HFF-Myc (cell line): Measurements from ENCODE around the gene ZNF813.

Experiments
- DNase-seq: peaks from one replicate; pipeline ENCODE4 v3.0.0-alpha.2; 2011; ENCODE audit warnings: low read depth; ENCODE audit errors: extremely low read depth
- H3K4me3 ChIP-seq: replicated peaks from 2 replicates; pipeline ENCODE4 v1.5.1; 2011; ENCODE audit warnings: low read depth, mild to moderate bottlenecking, control low read depth, low read length
- TF ChIP-seq, protein P1 (sequence below): IDR thresholded peaks from 2 replicates; pipeline ENCODE4 v1.5.1; 2012; ENCODE audit warnings: mild to moderate bottlenecking, low read depth, low read length, control low read depth; ENCODE audit errors: missing control alignments

ZNF813 gene

DNA sequence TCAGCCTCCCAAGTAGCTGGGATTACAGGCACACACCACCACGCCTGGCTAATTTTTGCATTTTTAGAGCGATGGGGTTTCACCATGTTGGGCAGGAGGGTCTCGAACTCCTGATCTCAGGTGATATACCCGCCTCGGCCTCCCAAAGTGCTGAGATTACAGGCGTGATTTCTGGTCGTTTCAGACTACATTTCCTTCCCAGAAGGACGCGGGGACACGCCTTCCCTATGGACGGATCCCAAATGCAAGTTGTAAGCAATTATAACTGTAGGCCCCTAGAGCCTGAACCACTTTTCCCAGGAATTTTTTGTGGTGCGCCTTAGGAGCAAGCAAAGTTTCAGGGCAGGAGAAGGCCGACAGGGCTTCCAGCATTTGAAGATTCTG lies 52.6 kb downstream of the ZNF813 start:
- TF ChIP-seq, protein P1, sequence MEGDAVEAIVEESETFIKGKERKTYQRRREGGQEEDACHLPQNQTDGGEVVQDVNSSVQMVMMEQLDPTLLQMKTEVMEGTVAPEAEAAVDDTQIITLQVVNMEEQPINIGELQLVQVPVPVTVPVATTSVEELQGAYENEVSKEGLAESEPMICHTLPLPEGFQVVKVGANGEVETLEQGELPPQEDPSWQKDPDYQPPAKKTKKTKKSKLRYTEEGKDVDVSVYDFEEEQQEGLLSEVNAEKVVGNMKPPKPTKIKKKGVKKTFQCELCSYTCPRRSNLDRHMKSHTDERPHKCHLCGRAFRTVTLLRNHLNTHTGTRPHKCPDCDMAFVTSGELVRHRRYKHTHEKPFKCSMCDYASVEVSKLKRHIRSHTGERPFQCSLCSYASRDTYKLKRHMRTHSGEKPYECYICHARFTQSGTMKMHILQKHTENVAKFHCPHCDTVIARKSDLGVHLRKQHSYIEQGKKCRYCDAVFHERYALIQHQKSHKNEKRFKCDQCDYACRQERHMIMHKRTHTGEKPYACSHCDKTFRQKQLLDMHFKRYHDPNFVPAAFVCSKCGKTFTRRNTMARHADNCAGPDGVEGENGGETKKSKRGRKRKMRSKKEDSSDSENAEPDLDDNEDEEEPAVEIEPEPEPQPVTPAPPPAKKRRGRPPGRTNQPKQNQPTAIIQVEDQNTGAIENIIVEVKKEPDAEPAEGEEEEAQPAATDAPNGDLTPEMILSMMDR: no peak
- no peak for DNase-seq
- H3K4me3 ChIP-seq: peak overlapping the region; percentile 77

DNA sequence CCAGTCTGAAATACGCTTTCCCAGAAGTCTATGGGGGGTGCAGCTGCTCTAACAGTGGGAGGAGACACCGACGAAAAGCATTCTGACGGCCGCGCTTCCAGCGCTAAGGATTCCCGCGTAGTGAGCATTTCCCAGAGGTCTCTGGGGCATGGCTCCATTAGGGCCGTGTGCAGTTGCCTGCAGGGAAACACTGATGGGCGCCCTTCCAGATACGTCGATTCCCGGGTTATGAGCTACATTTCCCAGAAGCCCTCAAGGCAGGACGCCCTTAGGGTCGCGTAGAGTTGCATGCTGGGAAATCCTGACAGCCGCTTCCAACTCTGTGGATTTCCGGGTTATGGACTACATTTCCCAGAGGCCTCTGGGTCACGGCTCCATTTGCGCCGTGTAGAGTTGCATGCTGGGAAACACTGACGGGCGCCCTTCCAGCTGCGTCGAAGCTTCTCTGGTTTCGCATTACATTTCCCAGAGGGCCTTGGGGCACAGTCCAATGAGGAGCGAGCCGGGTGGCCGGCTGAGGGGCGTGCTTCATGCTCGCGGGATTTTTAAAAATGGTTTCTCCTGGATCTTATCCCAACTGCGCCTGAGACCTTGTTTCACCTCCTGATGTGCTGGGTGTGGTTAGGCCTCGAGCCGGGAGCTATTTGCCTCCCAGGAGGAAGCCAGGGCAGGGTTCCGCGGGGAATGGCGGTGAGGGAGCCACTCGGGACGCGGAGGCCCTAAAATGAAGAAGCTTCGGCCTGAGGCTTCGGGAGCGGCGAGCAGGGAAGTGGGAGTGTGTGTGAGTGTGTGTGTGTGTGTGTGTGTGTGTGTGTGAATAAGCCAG lies 53.2 kb downstream of the ZNF813 start:
- TF ChIP-seq, protein P1: no peak
- DNase-seq: peak; percentile 94
- peak overlapping the region; percentile 77 for H3K4me3 ChIP-seq

DNA sequence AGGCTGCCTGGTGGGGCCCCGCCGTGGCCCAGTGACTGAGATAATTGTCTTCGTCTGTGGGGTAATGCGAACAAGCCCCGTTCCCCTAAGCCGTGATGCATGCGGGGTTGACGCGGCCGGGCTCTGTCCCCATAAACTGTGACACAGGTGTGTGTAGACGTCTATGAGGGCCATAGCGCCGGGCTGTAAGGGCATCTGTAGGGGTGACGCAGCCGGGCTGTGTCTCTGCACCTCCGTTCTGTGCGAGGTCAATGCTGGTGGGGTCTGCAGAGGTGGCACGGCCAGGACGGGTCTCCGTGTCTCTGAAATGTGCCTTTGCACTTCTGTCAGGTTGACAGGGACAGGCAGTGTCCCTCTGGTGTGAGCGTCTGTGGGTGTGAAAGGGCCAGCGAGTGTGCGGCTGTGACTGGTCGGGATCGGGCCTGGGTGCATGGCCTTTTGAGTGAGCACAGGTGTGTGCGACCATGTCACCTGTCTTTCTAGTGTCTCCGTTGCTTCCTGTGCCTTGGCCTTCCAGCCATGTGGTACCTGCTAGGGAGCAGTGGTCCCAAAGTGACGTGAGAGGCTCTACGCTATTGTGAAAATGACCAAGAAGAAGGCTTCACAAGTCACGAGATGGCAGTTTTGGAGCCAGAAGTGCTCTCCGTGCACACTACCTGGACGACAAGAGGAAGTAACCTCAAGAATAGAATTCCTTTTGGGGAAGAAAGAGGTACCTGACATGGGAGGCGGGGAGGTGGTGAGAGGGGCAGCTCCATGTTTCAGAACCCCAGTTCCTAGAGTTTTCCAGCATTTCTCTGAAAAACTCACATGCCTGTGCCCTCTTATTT lies 54.1 kb downstream of the ZNF813 start:
- TF ChIP-seq, protein P1: no peak
- peak overlapping the region; percentile 77 for H3K4me3 ChIP-seq
- DNase-seq: no peak

DNA sequence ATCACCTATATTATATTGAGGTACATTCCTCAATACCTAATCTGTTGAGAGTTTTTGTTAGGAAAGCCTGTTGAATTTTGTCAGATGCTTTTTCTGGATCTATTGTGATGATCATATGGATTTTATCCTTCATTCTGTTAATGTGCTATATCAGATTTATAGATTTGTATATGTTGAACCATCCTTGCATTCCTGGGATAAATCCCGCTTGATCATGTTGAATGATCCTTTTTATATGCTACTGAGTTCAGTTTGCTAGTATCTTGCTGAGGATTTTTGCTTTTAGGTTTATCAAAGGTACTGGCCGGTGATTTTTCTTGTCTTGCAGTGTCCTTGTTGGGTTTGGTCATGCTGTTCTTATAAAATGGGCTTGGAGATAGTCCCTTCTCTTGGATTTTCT lies 58.4 kb downstream of the ZNF813 start:
- TF ChIP-seq, protein P1: no peak
- H3K4me3 ChIP-seq: no peak overlapping the region
- no peak for DNase-seq

DNA sequence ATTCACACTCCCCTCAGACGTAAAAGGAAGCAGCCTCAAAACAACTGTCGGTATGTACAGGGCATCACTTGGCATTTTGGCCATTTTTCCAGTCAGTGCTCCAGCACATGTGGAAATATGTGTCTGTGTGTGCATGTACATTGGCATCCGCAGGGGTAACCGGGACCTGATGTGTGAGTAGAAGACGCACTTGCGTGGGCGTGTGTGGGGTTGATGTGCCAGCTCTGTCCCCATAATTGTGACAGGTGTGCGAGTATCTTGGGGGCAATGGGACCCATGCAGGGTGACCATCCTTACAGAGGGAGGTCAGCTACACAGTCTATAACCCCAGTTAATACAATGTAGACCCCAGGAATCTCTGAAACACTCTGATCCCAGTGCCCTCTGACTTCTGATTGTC lies 63.1 kb downstream of the ZNF813 start:
- TF ChIP-seq, protein P1: no peak
- no peak for DNase-seq
- no peak overlapping the region for H3K4me3 ChIP-seq

DNA sequence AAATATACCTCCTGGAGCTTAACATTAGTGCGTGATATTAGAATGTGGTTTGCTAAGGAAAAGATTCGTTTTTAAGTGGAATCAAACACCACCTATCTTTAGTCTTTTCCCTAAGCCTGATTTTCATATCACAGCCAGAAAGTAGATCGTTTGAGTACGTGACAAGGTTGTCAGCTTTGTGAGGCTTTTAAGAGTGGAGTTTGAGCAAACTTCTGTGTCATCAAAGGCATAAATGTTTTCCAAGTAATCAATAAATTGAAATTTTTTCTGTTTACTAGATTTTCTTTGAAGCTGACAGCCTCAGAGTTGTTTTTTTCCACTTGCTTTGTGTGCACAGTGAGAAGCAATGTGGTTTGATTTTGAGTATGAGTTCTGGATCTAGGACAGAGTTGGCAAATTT lies 63.9 kb downstream of the ZNF813 start:
- TF ChIP-seq, protein P1: no peak
- H3K4me3 ChIP-seq: no peak overlapping the region
- DNase-seq: no peak
